H1 (cell line): ENCODE results near the gene TNNT1. TPM values are rescaled to one million over a fixed set of nuclear protein-coding genes. Genes with fewer than 3 reads are reported as not detected.
A peak's percentile ranks its signal among the peaks of the same experiment; 100 is the strongest.

Experiments
- CTCF ChIA-PET: fragments of 300-600 bp; sonication (Branson Sonifier 250); formaldehyde crosslinking; loops from one replicate; lab custom pipeline; 2021; ENCODE audit not compliant: partially characterized antibody; lab: Charles Lee
- POLR2A ChIA-PET: fragments of 300-600 bp; sonication (Branson Sonifier 250); formaldehyde crosslinking; loops from one replicate; lab custom pipeline; 2021; ENCODE audit warnings: inconsistent platforms; ENCODE audit not compliant: partially characterized antibody; lab: Charles Lee
- DNase-seq, 2 experiments: peaks; one replicate each; pipeline versions ENCODE4 v3.0.0 to v3.0.0-alpha.2; 2010 to 2022; ENCODE audit warnings: low spot score in 2 of 2, low read depth in 1 of 2, mixed read lengths in 1 of 2
- FAIRE-seq: peaks from 2 replicates; lab custom pipeline; 2011; peaks lifted over from hg19 to GRCh38; lab: Jason Lieb, UNC
- H2AFZ ChIP-seq: 2 replicates; pipeline ENCODE4 v1.8.1; 2012; ENCODE audit warnings: low read length, inconsistent platforms
- H2AK5ac ChIP-seq: 2 replicates; pipeline ENCODE4 v1.6.1; 2013; ENCODE audit warnings: low read depth, low read length
- H2BK120ac ChIP-seq: replicated peaks from 2 replicates; pipeline ENCODE3; 2013; ENCODE audit warnings: low read depth, low read length, inconsistent platforms
- H2BK12ac ChIP-seq: 2 replicates; pipeline ENCODE4 v1.6.1; 2013; ENCODE audit warnings: low read depth, low read length
- H2BK15ac ChIP-seq: 2 replicates; pipeline ENCODE4 v1.6.1; 2013; ENCODE audit warnings: low read length
- H2BK20ac ChIP-seq: 2 replicates; pipeline ENCODE4 v1.6.1; 2013; ENCODE audit warnings: low read length
- H2BK5ac ChIP-seq: 2 replicates; pipeline ENCODE4 v1.6.1; 2013; ENCODE audit warnings: low read depth, low read length
- H3K14ac ChIP-seq: 2 replicates; pipeline ENCODE4 v1.6.1; 2013; ENCODE audit warnings: inconsistent platforms; ENCODE audit not compliant: insufficient read length
- H3K18ac ChIP-seq: 2 replicates; pipeline ENCODE4 v1.6.1; 2013; ENCODE audit warnings: low read length; ENCODE audit errors: extremely low read depth
- H3K23ac ChIP-seq: 2 replicates; pipeline ENCODE4 v1.6.1; 2013; ENCODE audit warnings: inconsistent platforms; ENCODE audit not compliant: insufficient read length
- H3K23me2 ChIP-seq: 2 replicates; pipeline ENCODE4 v1.6.1; 2013; ENCODE audit warnings: low read depth, low read length
- H3K27ac ChIP-seq: 2 replicates; pipeline ENCODE4 v1.6.1; 2011; ENCODE audit warnings: low read depth, low read length, inconsistent platforms
- H3K27me3 ChIP-seq, 4 experiments: replicated peaks in 1 of 4; 1 replicate in 1 of 4; 2 replicates in 3 of 4; pipeline versions ENCODE4 v1.6.1 to v1.8.1; 2011 to 2013; ENCODE audit warnings: low read length in 3 of 4, mild to moderate bottlenecking in 3 of 4, inconsistent platforms in 2 of 4, mixed read lengths in 2 of 4, moderate library complexity in 1 of 4; ENCODE audit not compliant: control insufficient read depth in 3 of 4, insufficient read depth in 3 of 4; ENCODE audit errors: extremely low read depth in 1 of 4
- H3K36me3 ChIP-seq, 4 experiments: 2 replicates each; pipeline versions ENCODE4 v1.6.1 to v1.8.1; 2011 to 2013; ENCODE audit warnings: mild to moderate bottlenecking in 4 of 4, low read length in 3 of 4, moderate library complexity in 2 of 4, control low read depth in 1 of 4, inconsistent platforms in 1 of 4; ENCODE audit not compliant: insufficient read depth in 4 of 4, control insufficient read depth in 2 of 4
- H3K4ac ChIP-seq: replicated peaks from 2 replicates; pipeline ENCODE3; 2013; ENCODE audit warnings: low read length, low read depth, mixed read lengths, inconsistent platforms; ENCODE audit not compliant: insufficient read length
- H3K4me1 ChIP-seq, 4 experiments: replicated peaks in 1 of 4; 1 replicate in 1 of 4; 2 replicates in 3 of 4; pipeline versions ENCODE4 v1.6.1 to v1.8.1; 2011 to 2013; ENCODE audit warnings: low read length in 3 of 4, inconsistent platforms in 2 of 4, mixed read lengths in 1 of 4; ENCODE audit not compliant: insufficient read depth in 4 of 4, control insufficient read depth in 3 of 4
- H3K4me2 ChIP-seq, 2 experiments: 2 replicates each; pipeline versions ENCODE4 v1.6.1 to v1.8.1; 2011 to 2013; ENCODE audit warnings: low read depth in 2 of 2, low read length in 2 of 2, control low read depth in 1 of 2, inconsistent platforms in 1 of 2, mild to moderate bottlenecking in 1 of 2; ENCODE audit not compliant: insufficient read depth in 1 of 2
- H3K4me3 ChIP-seq, 4 experiments: fragments of 200-600, 300-600 bp in 1 of 4; sonication (generic), shearing (Covaris generic), sonication (Bioruptor Twin) in 1 of 4; 2 replicates each; pipeline versions ENCODE4 v1.5.1 to v1.8.1; 2011 to 2016; ENCODE audit warnings: low read length in 4 of 4, low read depth in 3 of 4, control low read depth in 2 of 4, inconsistent platforms in 2 of 4, mild to moderate bottlenecking in 2 of 4, mixed read lengths in 1 of 4, moderate library complexity in 1 of 4; ENCODE audit not compliant: insufficient read depth in 2 of 4; ENCODE audit errors: extremely low read depth in 1 of 4
- H3K56ac ChIP-seq: replicated peaks from 2 replicates; pipeline ENCODE3; 2013; ENCODE audit warnings: low read depth, mild to moderate bottlenecking, mixed read lengths, low read length, inconsistent platforms; ENCODE audit not compliant: insufficient read length
- H3K79me1 ChIP-seq: 2 replicates; pipeline ENCODE4 v1.6.1; 2013; ENCODE audit warnings: low read depth, low read length, control low read depth
- H3K79me2 ChIP-seq, 2 experiments: 2 replicates each; pipeline versions ENCODE4 v1.6.1 to v1.8.1; 2012 to 2013; ENCODE audit warnings: low read length in 2 of 2, mild to moderate bottlenecking in 2 of 2, inconsistent platforms in 1 of 2; ENCODE audit not compliant: insufficient read depth in 2 of 2, control insufficient read depth in 1 of 2
- H3K9ac ChIP-seq, 4 experiments: replicated peaks in 1 of 4; 1 replicate in 1 of 4; 2 replicates in 3 of 4; pipeline versions ENCODE4 v1.6.1 to v1.8.1; 2011 to 2013; ENCODE audit warnings: low read depth in 3 of 4, low read length in 3 of 4, control low read depth in 2 of 4, mild to moderate bottlenecking in 2 of 4, moderate library complexity in 2 of 4, inconsistent platforms in 1 of 4; ENCODE audit errors: extremely low read depth in 1 of 4
- H3K9me3 ChIP-seq, 2 experiments: 2 replicates each; pipeline versions ENCODE4 v1.6.1 to v1.8.1; 2012 to 2013; ENCODE audit warnings: mild to moderate bottlenecking in 2 of 2, moderate library complexity in 2 of 2, control low read depth in 1 of 2, inconsistent platforms in 1 of 2, low read depth in 1 of 2, low read length in 1 of 2, mixed read lengths in 1 of 2; ENCODE audit not compliant: insufficient read depth in 2 of 2
- H4K20me1 ChIP-seq, 2 experiments: replicated peaks in 1 of 2; 2 replicates each; pipeline versions ENCODE3 to v1.8.1; 2011 to 2013; ENCODE audit warnings: inconsistent platforms in 2 of 2, low read length in 2 of 2, mild to moderate bottlenecking in 1 of 2; ENCODE audit not compliant: insufficient read depth in 2 of 2, control insufficient read depth in 1 of 2
- H4K5ac ChIP-seq: 2 replicates; pipeline ENCODE4 v1.6.1; 2013; ENCODE audit warnings: low read length, low read depth, mixed read lengths, inconsistent platforms; ENCODE audit not compliant: insufficient read length
- H4K8ac ChIP-seq: 2 replicates; pipeline ENCODE4 v1.8.0; 2013; ENCODE audit warnings: mild to moderate bottlenecking, moderate library complexity, low read length, inconsistent platforms; ENCODE audit not compliant: insufficient read depth; ENCODE audit errors: extremely low read depth
- H4K91ac ChIP-seq: replicated peaks from 2 replicates; pipeline ENCODE3; 2013; ENCODE audit warnings: low read length, mixed read lengths, inconsistent platforms; ENCODE audit not compliant: insufficient read length
- ASH2L ChIP-seq: fragments of 200-600, 300-600 bp; sonication (generic); IDR thresholded peaks from one replicate; pipeline ENCODE4 v1.7.1; 2017; ENCODE audit warnings: low read length
- CBX8 ChIP-seq: fragments of 300-800, 300-1000 bp; sonication (generic); IDR thresholded peaks from 2 replicates; pipeline ENCODE4 v1.7.1; 2016; ENCODE audit warnings: low read depth, low read length, borderline replicate concordance
- POLR2AphosphoS5 ChIP-seq: IDR thresholded peaks from 2 replicates; pipeline ENCODE4 v1.6.1; 2011; ENCODE audit warnings: low read depth, low read length
- SIX5 ChIP-seq: IDR thresholded peaks from 2 replicates; pipeline ENCODE4 v1.6.1; 2011; ENCODE audit warnings: mild to moderate bottlenecking, low read depth, low read length
- SP4 ChIP-seq: IDR thresholded peaks from 2 replicates; pipeline ENCODE4 v1.6.1; 2012; ENCODE audit warnings: low read length, inconsistent platforms
- TEAD4 ChIP-seq: IDR thresholded peaks from 2 replicates; pipeline ENCODE4 v1.6.1; 2012; ENCODE audit warnings: low read depth, low read length, inconsistent platforms, mixed read lengths
- ZNF274 ChIP-seq: IDR thresholded peaks from 2 replicates; pipeline ENCODE4 v1.7.0; 2012; ENCODE audit warnings: low read length, borderline replicate concordance; ENCODE audit errors: extremely low read depth
- WGBS, 2 experiments: shearing (Covaris generic) in 1 of 2; methylation state at CpG; one replicate each; pipeline versions ENCODE4 v1.1.6 to v1.1.7; 2013 to 2015; ENCODE audit warnings: low lambda C conversion rate in 2 of 2, mixed read lengths in 2 of 2, inconsistent platforms in 1 of 2, low coverage in 1 of 2, missing lambda C conversion rate in 1 of 2; ENCODE audit not compliant: insufficient replicate concordance in 2 of 2, insufficient coverage in 1 of 2, insufficient read length in 1 of 2; ENCODE audit errors: extremely low coverage in 1 of 2, missing lambda C conversion rate in 1 of 2; 5-methylcytosine and 5-hydroxymethylcytosine counted together
- polyA plus RNA-seq, 7 experiments: library from polyadenylated mRNA; depleted of rRNA in 3 of 7; stranded (reverse) in 5 of 7; unstranded in 2 of 7; fragments of >200 nt in 5 of 7; fragments of 200-250 nt in 2 of 7; gene quantifications; 1 replicate in 5 of 7; 2 replicates in 1 of 7; 4 replicates in 1 of 7; pipeline versions ENCODE4 v1.2.1 to v1.2.3, GENCODE V29; 2011 to 2013; ENCODE audit warnings: missing spikeins in 2 of 7, mixed read lengths in 2 of 7
- total RNA-seq: library from RNA; stranded (reverse); fragmentation: NEBNext Ultra II Directional; extraction: Animal tissue kit (Norgen Biotek cat#: 25700); gene quantifications from 2 replicates; pipeline ENCODE4 v1.2.1, GENCODE V29; 2021
- TF ChIP-seq, protein P1 (sequence below), 3 experiments: IDR thresholded peaks; 1 replicate in 2 of 3; 2 replicates in 1 of 3; pipeline versions ENCODE4 v1.5.1 to v1.6.1; 2011; ENCODE audit warnings: low read length in 3 of 3, mild to moderate bottlenecking in 3 of 3, inconsistent platforms in 2 of 3, low read depth in 1 of 3, moderate library complexity in 1 of 3; ENCODE audit not compliant: insufficient read depth in 1 of 3; ENCODE audit errors: control extremely low read depth in 1 of 3

Gene TNNT1
- total and polyA plus RNA-seq, 2 of the 8 experiments (the other 6 are each of a cell fraction or from before 2014, with no cell fraction given), result 69.6 to 107 TPM

DNA sequence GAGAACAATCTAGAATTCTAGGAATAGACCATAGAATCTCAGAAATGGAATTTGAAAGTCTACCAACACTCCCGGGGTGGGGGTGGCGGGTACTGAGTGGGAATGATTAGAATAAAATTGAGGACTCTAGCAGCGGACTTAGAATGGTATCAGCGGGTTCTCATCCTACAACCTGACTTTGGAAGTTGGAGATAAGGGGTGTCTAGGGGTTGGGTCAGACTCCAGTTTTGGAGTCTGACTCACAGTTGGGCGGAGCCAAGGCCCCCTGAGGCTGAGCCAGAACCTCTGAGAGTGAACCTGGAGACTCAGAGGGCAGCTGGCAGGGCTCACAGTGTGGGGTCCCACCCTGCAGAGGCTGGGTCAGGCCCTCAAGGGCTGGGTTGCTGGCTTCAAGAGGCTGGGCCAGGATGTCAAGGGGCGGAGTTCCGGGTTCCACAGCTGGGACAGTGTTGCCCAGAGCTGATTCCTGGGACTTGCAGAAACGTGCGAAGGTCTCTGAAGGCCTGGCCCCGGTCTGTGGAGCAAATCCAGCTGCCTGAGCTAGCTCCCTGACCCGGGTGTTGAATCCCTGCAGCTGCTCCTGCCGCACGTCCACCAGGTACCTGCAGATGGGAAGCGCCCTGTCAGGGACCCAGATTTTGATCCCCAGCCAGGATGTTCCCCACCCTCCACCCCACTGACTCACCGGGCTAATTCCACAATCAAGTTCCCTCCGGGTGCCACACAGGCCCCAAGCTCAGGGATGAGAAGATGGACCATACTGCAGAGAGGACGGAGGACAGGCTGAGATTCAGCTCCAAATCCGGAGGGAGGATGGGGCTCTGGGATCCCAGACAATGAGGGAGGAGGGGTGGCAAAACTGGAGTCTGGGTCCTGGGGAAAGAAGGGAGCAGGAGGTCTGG, 10.1 kb upstream of the TNNT1 start:
- H2BK120ac ChIP-seq, result no peak overlapping the region
- no peak for TF ChIP-seq SIX5
- no peak for TF ChIP-seq ZNF274
- no peak for TF ChIP-seq CBX8
- TF ChIP-seq SP4, result no peak
- TF ChIP-seq, protein P1, sequence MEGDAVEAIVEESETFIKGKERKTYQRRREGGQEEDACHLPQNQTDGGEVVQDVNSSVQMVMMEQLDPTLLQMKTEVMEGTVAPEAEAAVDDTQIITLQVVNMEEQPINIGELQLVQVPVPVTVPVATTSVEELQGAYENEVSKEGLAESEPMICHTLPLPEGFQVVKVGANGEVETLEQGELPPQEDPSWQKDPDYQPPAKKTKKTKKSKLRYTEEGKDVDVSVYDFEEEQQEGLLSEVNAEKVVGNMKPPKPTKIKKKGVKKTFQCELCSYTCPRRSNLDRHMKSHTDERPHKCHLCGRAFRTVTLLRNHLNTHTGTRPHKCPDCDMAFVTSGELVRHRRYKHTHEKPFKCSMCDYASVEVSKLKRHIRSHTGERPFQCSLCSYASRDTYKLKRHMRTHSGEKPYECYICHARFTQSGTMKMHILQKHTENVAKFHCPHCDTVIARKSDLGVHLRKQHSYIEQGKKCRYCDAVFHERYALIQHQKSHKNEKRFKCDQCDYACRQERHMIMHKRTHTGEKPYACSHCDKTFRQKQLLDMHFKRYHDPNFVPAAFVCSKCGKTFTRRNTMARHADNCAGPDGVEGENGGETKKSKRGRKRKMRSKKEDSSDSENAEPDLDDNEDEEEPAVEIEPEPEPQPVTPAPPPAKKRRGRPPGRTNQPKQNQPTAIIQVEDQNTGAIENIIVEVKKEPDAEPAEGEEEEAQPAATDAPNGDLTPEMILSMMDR (IDR thresholded peaks at IDR 0.05; ENCODE audit: control extremely low read depth in 1 of 3, insufficient read depth in 1 of 3, low read depth in 1 of 3, low read length in 3 of 3), result no peak
- TF ChIP-seq POLR2AphosphoS5, result no peak
- TF ChIP-seq ASH2L, result no peak
- no peak for TF ChIP-seq TEAD4

More for the DNA sequence above, 10.1 kb upstream of the TNNT1 start:
- Histone ChIP-seq H3K4me1 (peaks cover 3 to 25% (median 9%) of the 10 kb centered on the region in 4 experiments), H3K36me3 (no peaks in the 10 kb centered on the region), H3K4me2 (no peak overlapping the region), H4K8ac (no peak overlapping the region; the same call in 1 of the 2 replicates), H2BK12ac (peak overlapping the region; percentile 11; the same call in 1 of the 2 replicates), H3K9me3 (no peaks in the 10 kb centered on the region), H2AFZ (no peak overlapping the region), H2AK5ac (no peak overlapping the region), H3K27me3 (peaks cover 5 to 16% (median 14%) of the 10 kb centered on the region in 4 experiments; a peak in 6 of 7 replicates), H3K27ac (no peak overlapping the region), H3K79me2 (no peaks in the 10 kb centered on the region), H3K23me2 (peaks cover 10% of the 10 kb centered on the region; the same call in 1 of the 2 replicates), H3K18ac (no peak overlapping the region), H3K23ac (no peak overlapping the region), H3K4me3 (no peak overlapping the region), H3K4ac (no peak overlapping the region), H3K14ac (no peak overlapping the region), H4K5ac (no peak overlapping the region), H3K56ac (no peak overlapping the region), H2BK5ac (no peak overlapping the region), H4K20me1 (peaks cover 0 to 1% of the 10 kb centered on the region in 2 experiments), H3K9ac (no peak overlapping the region), H2BK15ac (no peak overlapping the region), H3K79me1 (peaks cover 3% of the 10 kb centered on the region; the same call in 1 of the 2 replicates), H2BK20ac (no peak overlapping the region; the same call in 1 of the 2 replicates), H4K91ac (no peak overlapping the region)
- CTCF ChIA-PET, result interaction anchor here (0.8 to 5.3 kb wide), 19 partner anchors 7 to 447 kb away, joined by 3 to 118 read pairs (median 4); partner anchors contain the start of genes TNNT1 and ZNF865
- POLR2A ChIA-PET, result interaction anchor here (1.2 to 2.7 kb wide), 7 partner anchors 8 to 695 kb away, joined by 3 to 16 read pairs (median 4); partner anchors contain the start of genes LENG9 and UBE2S
- FAIRE-seq (no peak), DNase-seq (no peak)
- 73% methylated on average over 18 of the region's 18 CpGs; no CpG with 5 or more reads in 1 of the 2 experiments for WGBS, 2 experiments
